HepG2 (cell line): ENCODE results near the gene TMCO4. TPM values are rescaled to one million over a fixed set of nuclear protein-coding genes. Genes with fewer than 3 reads are reported as not detected.

Experiments used
- ATAC-seq: fragments of 200-7000 bp; cut with Tn5 transposase; 3 replicates; pipeline ENCODE4 v1.9.1; 2020; ENCODE audit warnings: mild to moderate bottlenecking, moderate library complexity
- BruUV-seq: library from RNA; stranded (reverse); fragments of 400-500 nt; replicated peaks from 2 replicates; lab custom pipeline; 2021; lab: Mats Ljungman, UMichigan
- CTCF ChIA-PET: fragments of 300-600 bp; formaldehyde crosslinking; extraction: SDS; loops from one replicate; lab custom pipeline; 2021; ENCODE audit warnings: low total read pairs, inconsistent platforms, low intra/inter-chr PET ratio; lab: Yijun Ruan, JAX
- POLR2A ChIA-PET: fragments of 350-600 bp; sonication (Branson Sonifier 250); formaldehyde crosslinking; loops from one replicate; lab custom pipeline; 2020; ENCODE audit warnings: antibody characterized with exemption, inconsistent platforms; lab: Yijun Ruan, JAX
- DNase-seq: peaks from one replicate; pipeline ENCODE4 v3.0.0-alpha.2; 2015; ENCODE audit warnings: low spot score
- FAIRE-seq: peaks from 3 replicates; lab custom pipeline; 2011; peaks lifted over from hg19 to GRCh38; lab: Jason Lieb, UNC
- H2AFZ ChIP-seq: one replicate; pipeline ENCODE4 v1.6.1; 2011; ENCODE audit warnings: low read length, inconsistent platforms
- H3K27ac ChIP-seq: fragments of 300-600 bp; 3 replicates; pipeline ENCODE4 v1.8.0; 2011; ENCODE audit warnings: mixed run types, mild to moderate bottlenecking, mixed read lengths, low read length, inconsistent platforms; ENCODE audit not compliant: insufficient read depth; ENCODE audit errors: extremely low read length
- H3K27me3 ChIP-seq, 2 experiments: fragments of 200-600 bp in 1 of 2; 2 replicates in 1 of 2; 3 replicates in 1 of 2; pipeline versions ENCODE4 v1.6.0 to v1.8.0; 2011; ENCODE audit warnings: low read length in 2 of 2, mild to moderate bottlenecking in 2 of 2, moderate library complexity in 2 of 2, inconsistent platforms in 1 of 2; ENCODE audit not compliant: insufficient read depth in 2 of 2, control insufficient read depth in 1 of 2
- H3K36me3 ChIP-seq, 2 experiments: fragments of 200-600 bp in 1 of 2; replicated peaks in 1 of 2; 2 replicates in 1 of 2; 3 replicates in 1 of 2; pipeline versions ENCODE4 v1.5.1 to v1.8.0; 2011; ENCODE audit warnings: low read length in 2 of 2, inconsistent platforms in 1 of 2; ENCODE audit not compliant: insufficient read depth in 2 of 2, control insufficient read depth in 1 of 2
- H3K4me1 ChIP-seq: 2 replicates; pipeline ENCODE4 v1.5.1; 2012; ENCODE audit warnings: low read length, inconsistent platforms; ENCODE audit not compliant: insufficient read depth
- H3K4me2 ChIP-seq: 2 replicates; pipeline ENCODE4 v1.6.0; 2011; ENCODE audit warnings: low read depth, low read length, inconsistent platforms
- H3K4me3 ChIP-seq, 3 experiments: fragments of 200-600 bp in 1 of 3; sonication (generic), shearing (Covaris generic) in 1 of 3; replicated peaks in 1 of 3; 2 replicates each; pipeline ENCODE4 v1.5.1; 2011 to 2016; ENCODE audit warnings: low read length in 3 of 3, inconsistent platforms in 2 of 3, low read depth in 2 of 3, mild to moderate bottlenecking in 2 of 3, control low read depth in 1 of 3, mixed read lengths in 1 of 3; ENCODE audit not compliant: insufficient read depth in 1 of 3
- H3K79me2 ChIP-seq: one replicate; pipeline ENCODE4 v1.6.1; 2011; ENCODE audit warnings: low read length, inconsistent platforms; ENCODE audit not compliant: insufficient read depth
- H3K9ac ChIP-seq: 2 replicates; pipeline ENCODE4 v1.6.0; 2011; ENCODE audit warnings: mild to moderate bottlenecking, low read depth, low read length, inconsistent platforms; ENCODE audit not compliant: insufficient read depth
- H3K9me3 ChIP-seq: 2 replicates; pipeline ENCODE4 v1.5.1; 2012; ENCODE audit warnings: mild to moderate bottlenecking, low read length
- H4K20me1 ChIP-seq: 2 replicates; pipeline ENCODE4 v1.6.0; 2011; ENCODE audit warnings: inconsistent platforms, mild to moderate bottlenecking, low read length, moderate library complexity; ENCODE audit not compliant: insufficient read depth
- AKNA ChIP-seq: sonication (generic); formaldehyde crosslinking; IDR thresholded peaks from 2 replicates; pipeline ENCODE4 v1.4.0; 2020; ENCODE audit warnings: missing genetic modification reagents, borderline replicate concordance
- GZF1 ChIP-seq: sonication (generic); formaldehyde crosslinking; IDR thresholded peaks from 2 replicates; pipeline ENCODE4 v1.5.1; 2020; ENCODE audit warnings: mild to moderate bottlenecking, missing genetic modification reagents
- REXO4 ChIP-seq: sonication (generic); formaldehyde crosslinking; IDR thresholded peaks from 2 replicates; pipeline ENCODE4 v1.8.0; 2022; ENCODE audit warnings: missing genetic modification reagents, mild to moderate bottlenecking, borderline replicate concordance
- ZBTB20 ChIP-seq: sonication (generic); formaldehyde crosslinking; IDR thresholded peaks from 2 replicates; pipeline ENCODE4 v1.8.1; 2023; ENCODE audit warnings: missing genetic modification reagents, low read depth, mild to moderate bottlenecking, borderline replicate concordance
- ZFP36L2 ChIP-seq: sonication (generic); formaldehyde crosslinking; IDR thresholded peaks from 2 replicates; pipeline ENCODE4 v1.4.0; 2020; ENCODE audit warnings: missing genetic modification reagents
- WGBS: methylation state at CpG from one replicate; pipeline ENCODE4 v1.1.6; 2017; ENCODE audit warnings: low lambda C conversion rate; 5-methylcytosine and 5-hydroxymethylcytosine counted together
- in situ Hi-C: cut with HindIII; loops from 2 replicates; pipeline ENCODE4 v1.10.0; 2017; ENCODE audit warnings: low pct_unique_long_range_greater_than_20kb; ENCODE audit not compliant: extremely low pct_ligation_motif_present
- intact Hi-C: fragments of 100-400 bp; cut with micrococcal nuclease; formaldehyde crosslinking; loops from one replicate; pipeline ENCODE4 v1.10.0; 2022; ENCODE audit not compliant: unreplicated experiment
- polyA plus RNA-seq, 8 experiments: library from polyadenylated mRNA; depleted of rRNA in 3 of 8; stranded (reverse) in 7 of 8; unstranded in 1 of 8; fragments of >200 nt; fragmentation: Illumina TruSeq in 4 of 8; extraction: Trizol in 4 of 8; gene quantifications; 2 replicates each; pipeline versions ENCODE4 v1.2.1 to v1.2.3, GENCODE V29; 2011 to 2016; ENCODE audit warnings: low read depth in 4 of 8, missing spikeins in 1 of 8, mixed read lengths in 1 of 8; ENCODE audit not compliant: insufficient read depth in 1 of 8
- total RNA-seq, 5 experiments: library from RNA; depleted of rRNA; stranded (reverse); fragments of >200 nt; fragmentation: Illumina TruSeq; extraction: Trizol; gene quantifications; 2 replicates each; pipeline ENCODE4 v1.2.3, GENCODE V29; 2016; ENCODE audit warnings: low read depth in 1 of 5
- TF ChIP-seq, protein P1 (sequence below): sonication (generic); formaldehyde crosslinking; IDR thresholded peaks from 2 replicates; pipeline ENCODE4 v1.4.0; 2020; ENCODE audit warnings: missing genetic modification reagents, mild to moderate bottlenecking, borderline replicate concordance
- TF ChIP-seq, protein P2 (sequence below): sonication (generic); formaldehyde crosslinking; IDR thresholded peaks from 2 replicates; pipeline ENCODE4 v1.5.0; 2020; ENCODE audit warnings: mild to moderate bottlenecking, missing genetic modification reagents

The TMCO4 gene
- total and polyA plus RNA-seq, 2 of the 13 experiments (the other 11 are each of a cell fraction or from before 2014, with no cell fraction given) = 2.1 to 4.1 TPM

- no peak for DNase-seq
Observed at GRCh38 chr1:19754482-19754881, 45.2 kb downstream of the TMCO4 start.

More at GRCh38 chr1:19754482-19754881, 45.2 kb downstream of the TMCO4 start:
- no peak overlapping the region for H3K4me2 ChIP-seq
- TF ChIP-seq REXO4 = no peak
- TF ChIP-seq, protein P1, sequence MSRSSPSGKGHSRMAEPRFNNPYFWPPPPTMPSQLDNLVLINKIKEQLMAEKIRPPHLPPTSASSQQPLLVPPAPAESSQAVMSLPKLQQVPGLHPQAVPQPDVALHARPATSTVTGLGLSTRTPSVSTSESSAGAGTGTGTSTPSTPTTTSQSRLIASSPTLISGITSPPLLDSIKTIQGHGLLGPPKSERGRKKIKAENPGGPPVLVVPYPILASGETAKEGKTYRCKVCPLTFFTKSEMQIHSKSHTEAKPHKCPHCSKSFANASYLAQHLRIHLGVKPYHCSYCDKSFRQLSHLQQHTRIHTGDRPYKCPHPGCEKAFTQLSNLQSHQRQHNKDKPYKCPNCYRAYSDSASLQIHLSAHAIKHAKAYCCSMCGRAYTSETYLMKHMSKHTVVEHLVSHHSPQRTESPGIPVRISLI (CRISPR knock-in tag) = no peak
- TF ChIP-seq ZFP36L2 = no peak
- TF ChIP-seq AKNA (CRISPR knock-in tag) = no peak
- TF ChIP-seq, protein P2, sequence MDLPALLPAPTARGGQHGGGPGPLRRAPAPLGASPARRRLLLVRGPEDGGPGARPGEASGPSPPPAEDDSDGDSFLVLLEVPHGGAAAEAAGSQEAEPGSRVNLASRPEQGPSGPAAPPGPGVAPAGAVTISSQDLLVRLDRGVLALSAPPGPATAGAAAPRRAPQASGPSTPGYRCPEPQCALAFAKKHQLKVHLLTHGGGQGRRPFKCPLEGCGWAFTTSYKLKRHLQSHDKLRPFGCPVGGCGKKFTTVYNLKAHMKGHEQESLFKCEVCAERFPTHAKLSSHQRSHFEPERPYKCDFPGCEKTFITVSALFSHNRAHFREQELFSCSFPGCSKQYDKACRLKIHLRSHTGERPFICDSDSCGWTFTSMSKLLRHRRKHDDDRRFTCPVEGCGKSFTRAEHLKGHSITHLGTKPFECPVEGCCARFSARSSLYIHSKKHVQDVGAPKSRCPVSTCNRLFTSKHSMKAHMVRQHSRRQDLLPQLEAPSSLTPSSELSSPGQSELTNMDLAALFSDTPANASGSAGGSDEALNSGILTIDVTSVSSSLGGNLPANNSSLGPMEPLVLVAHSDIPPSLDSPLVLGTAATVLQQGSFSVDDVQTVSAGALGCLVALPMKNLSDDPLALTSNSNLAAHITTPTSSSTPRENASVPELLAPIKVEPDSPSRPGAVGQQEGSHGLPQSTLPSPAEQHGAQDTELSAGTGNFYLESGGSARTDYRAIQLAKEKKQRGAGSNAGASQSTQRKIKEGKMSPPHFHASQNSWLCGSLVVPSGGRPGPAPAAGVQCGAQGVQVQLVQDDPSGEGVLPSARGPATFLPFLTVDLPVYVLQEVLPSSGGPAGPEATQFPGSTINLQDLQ (CRISPR knock-in tag) = no peak
- TF ChIP-seq ZBTB20 (CRISPR knock-in tag) = no peak
- no peak for TF ChIP-seq GZF1 (CRISPR knock-in tag)
- BruUV-seq = no TSS peak
- no peaks in the 10 kb centered on the region for H3K27me3 ChIP-seq
- H3K4me3 ChIP-seq = no peak overlapping the region
- H3K27ac ChIP-seq = no peak overlapping the region
- H2AFZ ChIP-seq = no peak overlapping the region
- H3K9ac ChIP-seq = no peak overlapping the region
- no peaks in the 10 kb centered on the region for H3K36me3 ChIP-seq
- FAIRE-seq (no peak), ATAC-seq (no peak)
- ChIA-PET CTCF (no interaction called here), POLR2A (no interaction called here)
- H3K79me2 ChIP-seq = no peaks in the 10 kb centered on the region
- H3K9me3 ChIP-seq = no peaks in the 10 kb centered on the region
- 74% methylated on average over 10 of the region's 10 CpGs for WGBS
- in situ Hi-C loops (no loop called here), intact Hi-C loops (no loop called here)
- peaks cover 5% of the 10 kb centered on the region for H3K4me1 ChIP-seq
- H4K20me1 ChIP-seq = no peaks in the 10 kb centered on the region
